Tibial nerve (tissue), 4 donors: ENCODE measurements around the gene NGEF. TPM values are rescaled to one million over a fixed set of nuclear protein-coding genes. Genes with fewer than 3 reads are reported as not detected.

Experiments used
- DNase-seq, 2 donors: peaks; one replicate each; pipeline ENCODE4 v3.0.0-alpha.2; 2019; ENCODE audit warnings: low spot score in 2 of 2
- H3K27ac ChIP-seq, 4 donors: fragments of 200-600 bp; sonication (generic) in 3 of 4; one replicate each; pipeline ENCODE4 v1.5.1; 2017 to 2019; ENCODE audit warnings: mild to moderate bottlenecking in 1 of 4
- H3K27me3 ChIP-seq, 2 donors: fragments of 200-600 bp; sonication (generic) in 1 of 2; one replicate each; pipeline versions ENCODE4 v1.5.1 to v1.6.0; 2017 to 2019
- H3K36me3 ChIP-seq, 3 donors: fragments of 200-600 bp; sonication (generic); one replicate each; pipeline ENCODE4 v1.5.1; 2018 to 2019
- H3K4me1 ChIP-seq, 4 donors: fragments of 200-600 bp; sonication (generic) in 3 of 4; one replicate each; pipeline ENCODE4 v1.5.1; 2017 to 2019
- H3K4me3 ChIP-seq, 4 donors: fragments of 200-600 bp; sonication (generic) in 3 of 4; one replicate each; pipeline ENCODE4 v1.5.1; 2017 to 2019; ENCODE audit warnings: mild to moderate bottlenecking in 1 of 4, moderate library complexity in 1 of 4
- H3K9me3 ChIP-seq, 4 donors: fragments of 200-600 bp; sonication (generic) in 3 of 4; one replicate each; pipeline ENCODE4 v1.5.1; 2017 to 2019
- EP300 ChIP-seq, 2 donors: sonication (generic); formaldehyde crosslinking; IDR thresholded peaks; one replicate each; pipeline ENCODE4 v1.6.1; 2017; ENCODE audit warnings: antibody characterized with exemption in 2 of 2, mild to moderate bottlenecking in 1 of 2
- POLR2A ChIP-seq, 2 donors: fragments of 450-650 bp; IDR thresholded peaks; one replicate each; pipeline ENCODE4 v1.6.1; 2017; ENCODE audit warnings: antibody characterized with exemption in 2 of 2, mild to moderate bottlenecking in 2 of 2, moderate library complexity in 2 of 2
- WGBS, 2 donors: methylation state at CpG; one replicate each; pipeline ENCODE4 v1.1.5; 2018; 5-methylcytosine and 5-hydroxymethylcytosine counted together
- total RNA-seq, 4 donors: library from RNA; depleted of rRNA; stranded (reverse); fragments of >200 nt; gene quantifications; one replicate each; pipeline ENCODE4 v1.1.0, GENCODE V29; 2016
- TF ChIP-seq, protein P1 (sequence below), 5 experiments: fragments of 200-600 bp in 3 of 5; fragments of 450-650 bp in 2 of 5; sonication (generic) in 3 of 5; IDR thresholded peaks; one replicate each; pipeline ENCODE4 v1.5.1; 2016 to 2019; ENCODE audit warnings: antibody characterized with exemption in 5 of 5, mild to moderate bottlenecking in 3 of 5, moderate library complexity in 2 of 5

Gene NGEF
- total RNA-seq, 4 donors from 2014 or later = 12.9 to 47.6 (median 22.7) TPM

DNA sequence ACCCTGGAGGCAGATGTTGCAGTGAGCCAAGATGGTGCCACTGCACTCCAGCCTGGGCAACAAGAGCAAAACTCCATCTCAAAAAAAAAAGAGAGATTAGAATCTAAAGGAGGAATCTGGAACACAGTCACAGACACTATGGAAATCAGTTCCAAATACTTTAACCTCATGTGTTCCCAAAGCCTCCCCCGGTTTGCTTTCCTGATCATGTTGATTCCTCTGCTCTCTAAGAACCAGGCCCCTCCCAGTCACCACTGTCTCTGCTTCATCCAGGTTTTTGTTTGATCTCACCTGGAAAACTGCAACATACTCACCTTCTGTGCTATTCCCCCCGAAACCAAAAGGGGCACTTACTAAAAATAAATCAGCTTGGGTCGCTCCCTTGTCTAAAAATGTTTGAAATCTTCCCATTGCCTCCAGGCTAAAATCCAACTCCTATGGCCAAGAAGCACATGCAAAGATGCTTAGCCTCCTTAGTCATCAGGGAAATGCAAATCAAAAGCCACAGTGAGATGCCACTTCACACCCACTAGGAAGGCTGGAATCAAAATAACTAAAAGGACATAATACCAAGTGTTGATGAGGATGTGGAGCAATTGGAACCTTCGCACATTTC is 13.2 kb upstream of the NGEF start:
- Histone ChIP-seq H3K9me3 (no peaks in the 10 kb centered on the region), H3K27me3 (no peaks in the 10 kb centered on the region), H3K4me3 (no peak overlapping the region), H3K4me1 (no peaks in the 10 kb centered on the region), H3K36me3 (no peaks in the 10 kb centered on the region), H3K27ac (no peak overlapping the region)
- no peak for DNase-seq
- no peak for TF ChIP-seq EP300 (IDR thresholded peaks at IDR 0.05)
- TF ChIP-seq, protein P1, sequence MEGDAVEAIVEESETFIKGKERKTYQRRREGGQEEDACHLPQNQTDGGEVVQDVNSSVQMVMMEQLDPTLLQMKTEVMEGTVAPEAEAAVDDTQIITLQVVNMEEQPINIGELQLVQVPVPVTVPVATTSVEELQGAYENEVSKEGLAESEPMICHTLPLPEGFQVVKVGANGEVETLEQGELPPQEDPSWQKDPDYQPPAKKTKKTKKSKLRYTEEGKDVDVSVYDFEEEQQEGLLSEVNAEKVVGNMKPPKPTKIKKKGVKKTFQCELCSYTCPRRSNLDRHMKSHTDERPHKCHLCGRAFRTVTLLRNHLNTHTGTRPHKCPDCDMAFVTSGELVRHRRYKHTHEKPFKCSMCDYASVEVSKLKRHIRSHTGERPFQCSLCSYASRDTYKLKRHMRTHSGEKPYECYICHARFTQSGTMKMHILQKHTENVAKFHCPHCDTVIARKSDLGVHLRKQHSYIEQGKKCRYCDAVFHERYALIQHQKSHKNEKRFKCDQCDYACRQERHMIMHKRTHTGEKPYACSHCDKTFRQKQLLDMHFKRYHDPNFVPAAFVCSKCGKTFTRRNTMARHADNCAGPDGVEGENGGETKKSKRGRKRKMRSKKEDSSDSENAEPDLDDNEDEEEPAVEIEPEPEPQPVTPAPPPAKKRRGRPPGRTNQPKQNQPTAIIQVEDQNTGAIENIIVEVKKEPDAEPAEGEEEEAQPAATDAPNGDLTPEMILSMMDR (IDR thresholded peaks at IDR 0.05) = no peak
- no peak for TF ChIP-seq POLR2A (IDR thresholded peaks at IDR 0.05)
- WGBS, 2 donors = 73 to 84% methylated on average over 4 of the region's 4 CpGs

DNA sequence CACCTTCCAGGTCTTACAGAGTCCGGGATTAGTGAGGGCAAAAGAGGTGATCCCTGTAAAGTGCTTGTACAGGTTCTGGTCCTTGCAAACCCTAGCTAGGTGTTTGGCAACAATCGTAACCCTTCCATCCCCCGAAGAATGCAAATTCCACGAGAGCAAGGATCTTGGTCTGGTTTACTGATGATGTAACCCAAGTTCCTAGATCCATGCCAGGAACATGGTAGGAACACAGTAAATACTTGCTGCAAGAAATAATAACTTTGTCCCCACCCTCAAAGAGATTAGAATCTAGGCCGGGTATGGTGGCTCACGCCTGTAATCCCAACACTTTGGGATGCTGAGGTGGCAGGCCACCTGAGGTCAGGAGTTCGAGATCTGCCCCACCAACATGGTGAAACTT is 12.7 kb upstream of the NGEF start:
- no peak for TF ChIP-seq EP300 (IDR thresholded peaks at IDR 0.05)
- TF ChIP-seq, protein P1 (IDR thresholded peaks at IDR 0.05) = no peak
- TF ChIP-seq POLR2A (IDR thresholded peaks at IDR 0.05) = no peak
- Histone ChIP-seq H3K27ac (no peak overlapping the region), H3K4me3 (no peak overlapping the region), H3K4me1 (no peaks in the 10 kb centered on the region), H3K36me3 (no peaks in the 10 kb centered on the region), H3K9me3 (no peaks in the 10 kb centered on the region), H3K27me3 (no peaks in the 10 kb centered on the region)
- no peak for DNase-seq
- 85 to 92% methylated on average over 7 of the region's 7 CpGs for WGBS, 2 donors

DNA sequence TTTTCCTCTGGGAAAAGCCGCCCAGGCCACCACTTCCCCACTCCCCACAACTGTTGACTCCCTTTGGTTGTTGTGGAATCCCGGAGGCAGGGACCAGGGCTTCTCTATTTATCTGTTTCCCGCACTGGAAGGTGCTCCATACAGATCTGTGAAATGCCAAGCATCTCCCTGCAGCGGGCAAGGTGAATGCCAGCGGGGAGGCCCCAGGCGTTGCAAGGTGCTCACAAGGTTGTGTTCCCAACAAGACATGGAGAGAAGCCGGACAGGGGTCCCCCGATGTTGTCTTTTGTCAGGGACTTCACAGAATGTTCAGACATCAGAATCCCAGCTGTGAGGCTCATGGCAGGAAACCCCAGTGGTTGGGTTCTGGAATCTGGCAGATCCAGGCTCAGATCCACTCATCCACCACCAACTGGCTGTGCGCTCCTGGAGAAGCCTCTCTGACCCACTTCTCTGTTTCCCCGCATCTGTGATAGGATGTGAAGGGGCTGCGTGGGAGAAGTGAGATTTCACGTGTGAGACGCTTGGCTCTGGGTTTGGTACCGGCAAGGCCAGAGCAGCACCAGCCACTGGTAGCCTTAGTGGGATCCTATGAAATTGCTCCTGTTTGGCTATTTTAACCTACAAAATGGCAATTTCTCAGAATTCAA is 10.8 kb upstream of the NGEF start:
- DNase-seq = no peak
- WGBS, 2 donors = 89 to 95% methylated on average over 14 of the region's 14 CpGs
- Histone ChIP-seq H3K4me3 (no peak overlapping the region), H3K9me3 (no peaks in the 10 kb centered on the region), H3K27me3 (no peaks in the 10 kb centered on the region), H3K4me1 (no peaks in the 10 kb centered on the region), H3K27ac (no peak overlapping the region), H3K36me3 (no peaks in the 10 kb centered on the region)
- TF ChIP-seq, protein P1 (IDR thresholded peaks at IDR 0.05) = no peak
- TF ChIP-seq POLR2A (IDR thresholded peaks at IDR 0.05) = no peak
- no peak for TF ChIP-seq EP300 (IDR thresholded peaks at IDR 0.05)

DNA sequence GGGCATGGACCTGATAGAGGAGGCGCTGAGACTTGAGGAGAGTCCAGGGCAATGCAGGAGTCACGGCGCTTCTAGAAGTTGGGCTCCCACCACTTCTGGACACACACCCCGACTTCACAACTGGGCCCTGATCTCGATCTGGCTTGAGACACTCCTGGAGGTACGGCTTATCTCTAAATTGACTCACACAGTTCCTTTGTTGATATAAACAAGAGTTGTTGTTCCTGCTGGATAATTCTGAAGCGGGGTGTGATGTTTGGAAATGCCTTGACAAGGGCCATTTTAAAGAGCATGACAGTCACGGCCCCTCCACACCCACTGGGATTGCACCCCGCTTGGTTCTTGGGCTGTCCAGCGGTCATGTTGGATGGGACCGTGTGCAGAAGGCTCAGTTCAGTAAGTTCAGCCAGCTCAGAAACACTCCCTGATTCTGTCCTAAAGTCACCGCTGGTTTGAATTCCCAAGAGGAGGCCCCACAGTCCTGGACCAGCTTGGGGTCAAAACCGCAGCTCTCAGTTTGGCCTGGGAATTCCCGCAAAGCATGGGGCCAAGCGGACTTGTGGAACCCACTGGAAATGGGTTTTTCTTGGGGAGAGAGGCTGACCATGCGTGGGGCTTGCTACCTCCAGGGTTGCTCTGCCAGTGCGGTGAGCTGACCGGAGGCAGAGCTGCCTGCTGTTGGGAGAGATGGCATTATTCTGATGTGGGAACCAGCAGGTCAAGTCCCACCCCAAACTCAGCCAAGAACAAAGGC is 10.1 kb upstream of the NGEF start:
- no peaks in the 10 kb centered on the region for H3K27me3 ChIP-seq
- WGBS, 2 donors = 92 to 94% methylated on average over 18 of the region's 18 CpGs
- TF ChIP-seq EP300 (IDR thresholded peaks at IDR 0.05) (no peak), POLR2A (IDR thresholded peaks at IDR 0.05) (no peak)
- TF ChIP-seq, protein P1 (IDR thresholded peaks at IDR 0.05) = no peak
- no peaks in the 10 kb centered on the region for H3K36me3 ChIP-seq
- H3K9me3 ChIP-seq = peaks cover 0 to 6% (median 0%) of the 10 kb centered on the region in 4 donors
- H3K4me1 ChIP-seq = no peaks in the 10 kb centered on the region
- DNase-seq = no peak
- H3K27ac ChIP-seq = no peak overlapping the region
- H3K4me3 ChIP-seq = no peak overlapping the region

DNA sequence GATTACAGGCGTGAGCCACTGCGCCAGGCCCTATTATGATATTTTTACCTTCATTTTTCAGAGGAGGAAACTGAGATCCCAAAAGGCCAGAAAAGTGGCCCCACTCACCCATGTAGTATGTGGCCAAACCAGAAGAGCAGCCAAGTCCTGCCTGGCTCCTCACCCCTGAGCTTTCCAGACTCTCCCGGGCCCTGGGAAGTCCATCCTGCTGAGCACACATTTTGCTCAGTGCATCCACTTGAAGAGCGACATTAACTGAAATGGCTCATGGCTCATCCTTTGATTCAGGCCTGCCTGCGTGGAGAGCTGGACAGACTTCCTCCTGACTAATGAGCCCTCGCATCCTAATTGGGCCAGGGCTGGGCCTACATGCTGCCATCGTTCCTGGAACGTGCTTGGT is 9.5 kb upstream of the NGEF start:
- TF ChIP-seq EP300 (IDR thresholded peaks at IDR 0.05) (no peak), POLR2A (IDR thresholded peaks at IDR 0.05) (no peak)
- TF ChIP-seq, protein P1 (IDR thresholded peaks at IDR 0.05) = no peak
- no peaks in the 10 kb centered on the region for H3K36me3 ChIP-seq
- no peak overlapping the region for H3K4me3 ChIP-seq
- no peaks in the 10 kb centered on the region for H3K27me3 ChIP-seq
- 87 to 91% methylated on average over 8 of the region's 8 CpGs for WGBS, 2 donors
- no peaks in the 10 kb centered on the region for H3K4me1 ChIP-seq
- peaks cover 0 to 12% (median 0%) of the 10 kb centered on the region in 4 donors for H3K9me3 ChIP-seq
- H3K27ac ChIP-seq = no peak overlapping the region
- no peak for DNase-seq
